MM.1S (cell line): ENCODE results near the gene EGR2.

ENCODE experiments used
- CTCF ChIP-seq: fragments of 300-600 bp; sonication (generic); IDR thresholded peaks from 2 replicates; pipeline ENCODE4 v1.5.1; 2016; ENCODE audit warnings: antibody characterized with exemption, low read length, mixed read lengths
- EZH2phosphoT487 ChIP-seq: fragments of 300-600 bp; sonication (generic); IDR thresholded peaks from 2 replicates; pipeline ENCODE4 v1.6.1; 2018; ENCODE audit warnings: antibody characterized with exemption, low read length

GRCh38 chr10:62856021-62856420 lies 39.9 kb upstream of the EGR2 start:
- TF ChIP-seq CTCF (no peak), EZH2phosphoT487 (no peak)
